H9 (cell line): ENCODE results near the gene TADA1. TPM values are rescaled to one million over a fixed set of nuclear protein-coding genes. Genes with fewer than 3 reads are reported as not detected.
A peak's percentile ranks its signal among the peaks of the same experiment; 100 is the strongest.

Experiments used
- DNase-seq: peaks from one replicate; pipeline ENCODE4 v3.0.0-alpha.2; 2017
- H2AFZ ChIP-seq: one replicate; pipeline ENCODE4 v1.6.1; 2013; ENCODE audit warnings: mild to moderate bottlenecking, low read length, control low read depth, moderate library complexity
- H2AK5ac ChIP-seq: 2 replicates; pipeline ENCODE4 v1.6.1; 2013; ENCODE audit warnings: low read length, control low read depth, mixed read lengths; ENCODE audit not compliant: insufficient read length
- H2BK120ac ChIP-seq: one replicate; pipeline ENCODE4 v1.6.1; 2013; ENCODE audit warnings: low read depth, mild to moderate bottlenecking, low read length, control low read depth, inconsistent platforms; ENCODE audit not compliant: poor library complexity, severe bottlenecking
- H2BK12ac ChIP-seq: 2 replicates; pipeline ENCODE4 v1.6.1; 2013; ENCODE audit warnings: low read length, control low read depth, mixed read lengths, low read depth; ENCODE audit not compliant: insufficient read length
- H2BK15ac ChIP-seq: 2 replicates; pipeline ENCODE4 v1.6.1; 2013; ENCODE audit warnings: low read depth, low read length, control low read depth
- H2BK20ac ChIP-seq: one replicate; pipeline ENCODE4 v1.6.1; 2013; ENCODE audit warnings: low read depth, mild to moderate bottlenecking, low read length, control low read depth, inconsistent platforms; ENCODE audit not compliant: poor library complexity, severe bottlenecking
- H2BK5ac ChIP-seq: 2 replicates; pipeline ENCODE4 v1.6.1; 2013; ENCODE audit warnings: low read length, control low read depth, mixed read lengths; ENCODE audit not compliant: insufficient read length
- H3K14ac ChIP-seq: 2 replicates; pipeline ENCODE4 v1.6.1; 2013; ENCODE audit warnings: low read length, control low read depth; ENCODE audit not compliant: insufficient read depth
- H3K18ac ChIP-seq: 2 replicates; pipeline ENCODE4 v1.6.1; 2013; ENCODE audit warnings: low read depth, mild to moderate bottlenecking, mixed read lengths, low read length, control low read depth; ENCODE audit not compliant: insufficient read length
- H3K23ac ChIP-seq: 2 replicates; pipeline ENCODE4 v1.6.1; 2013; ENCODE audit warnings: low read length, control low read depth, mixed read lengths, low read depth; ENCODE audit not compliant: insufficient read length
- H3K23me2 ChIP-seq: 2 replicates; pipeline ENCODE4 v1.6.1; 2013; ENCODE audit warnings: low read depth, mild to moderate bottlenecking, mixed read lengths, low read length, control low read depth; ENCODE audit not compliant: insufficient read length, poor library complexity, severe bottlenecking
- H3K27ac ChIP-seq: 2 replicates; pipeline ENCODE4 v1.5.1; 2013; ENCODE audit warnings: low read length, control low read depth, mixed read lengths, low read depth; ENCODE audit not compliant: insufficient read length
- H3K27me3 ChIP-seq: 2 replicates; pipeline ENCODE4 v1.6.1; 2013; ENCODE audit warnings: low read length, control low read depth, inconsistent platforms; ENCODE audit not compliant: insufficient read depth
- H3K4ac ChIP-seq: 2 replicates; pipeline ENCODE4 v1.6.1; 2013; ENCODE audit warnings: low read depth, mild to moderate bottlenecking, control low read depth, inconsistent platforms, low read length, moderate library complexity
- H3K4me1 ChIP-seq: 2 replicates; pipeline ENCODE4 v1.6.1; 2013; ENCODE audit warnings: low read length, control low read depth, inconsistent platforms; ENCODE audit not compliant: insufficient read depth
- H3K4me2 ChIP-seq: 2 replicates; pipeline ENCODE4 v1.6.1; 2013; ENCODE audit warnings: low read length, control low read depth, mixed read lengths; ENCODE audit not compliant: insufficient read length, insufficient read depth
- H3K56ac ChIP-seq: 2 replicates; pipeline ENCODE4 v1.6.1; 2013; ENCODE audit warnings: low read depth, mild to moderate bottlenecking, mixed read lengths, low read length, control low read depth; ENCODE audit not compliant: insufficient read length
- H3K79me1 ChIP-seq: 2 replicates; pipeline ENCODE4 v1.6.1; 2013; ENCODE audit warnings: low read depth, mild to moderate bottlenecking, moderate library complexity, low read length, control low read depth, inconsistent platforms; ENCODE audit not compliant: insufficient read depth, poor library complexity, severe bottlenecking
- H3K79me2 ChIP-seq: 2 replicates; pipeline ENCODE4 v1.6.1; 2013; ENCODE audit warnings: low read length, control low read depth, inconsistent platforms; ENCODE audit not compliant: insufficient read depth
- H3K9ac ChIP-seq: 2 replicates; pipeline ENCODE4 v1.6.1; 2013; ENCODE audit warnings: low read length, control low read depth, mixed read lengths; ENCODE audit not compliant: insufficient read length; ENCODE audit errors: extremely low read depth
- H3K9me3 ChIP-seq: one replicate; pipeline ENCODE4 v1.6.1; 2013; ENCODE audit warnings: low read depth, low read length, inconsistent platforms; ENCODE audit not compliant: control insufficient read depth
- H3T11ph ChIP-seq: one replicate; pipeline ENCODE4 v1.6.1; 2013; ENCODE audit warnings: mild to moderate bottlenecking, low read length, control low read depth, inconsistent platforms
- H4K20me1 ChIP-seq: one replicate; pipeline ENCODE4 v1.6.1; 2013; ENCODE audit not compliant: control insufficient read depth, insufficient read length, insufficient read depth
- H4K5ac ChIP-seq: 2 replicates; pipeline ENCODE4 v1.6.1; 2013; ENCODE audit warnings: low read depth, mild to moderate bottlenecking, mixed read lengths, low read length, control low read depth; ENCODE audit not compliant: insufficient read length
- H4K8ac ChIP-seq: replicated peaks from 2 replicates; pipeline ENCODE4 v1.6.1; 2013; ENCODE audit warnings: low read length, control low read depth, mixed read lengths, low read depth; ENCODE audit not compliant: insufficient read length
- H4K91ac ChIP-seq: 2 replicates; pipeline ENCODE4 v1.6.1; 2013; ENCODE audit warnings: low read depth, mild to moderate bottlenecking, moderate library complexity, mixed read lengths, low read length, control low read depth; ENCODE audit not compliant: insufficient read length
- H3K27ac Mint-ChIP-seq, 3 experiments: 2 replicates in 2 of 3; 3 replicates in 1 of 3; pipeline ENCODE4 v1.8.0; 2020 to 2021; ENCODE audit warnings: mixed read lengths in 3 of 3, mild to moderate bottlenecking in 1 of 3, moderate library complexity in 1 of 3
- H3K27me3 Mint-ChIP-seq: 2 replicates; pipeline ENCODE4 v1.8.0; 2021; ENCODE audit warnings: low read depth, mild to moderate bottlenecking, moderate library complexity, mixed read lengths
- H3K36me3 Mint-ChIP-seq, 3 experiments: 2 replicates in 2 of 3; 3 replicates in 1 of 3; pipeline ENCODE4 v1.8.0; 2020 to 2021; ENCODE audit warnings: low read depth in 3 of 3, mixed read lengths in 3 of 3; ENCODE audit not compliant: insufficient read depth in 1 of 3
- H3K4me1 Mint-ChIP-seq, 2 experiments: 2 replicates each; pipeline ENCODE4 v1.8.0; 2020; ENCODE audit warnings: mixed read lengths in 2 of 2
- H3K4me3 Mint-ChIP-seq, 2 experiments: 2 replicates in 1 of 2; 3 replicates in 1 of 2; pipeline ENCODE4 v1.8.0; 2020 to 2021; ENCODE audit warnings: mild to moderate bottlenecking in 2 of 2, mixed read lengths in 2 of 2, moderate library complexity in 1 of 2
- H3K9me3 Mint-ChIP-seq, 2 experiments: 2 replicates in 1 of 2; 3 replicates in 1 of 2; pipeline ENCODE4 v1.8.0; 2020; ENCODE audit warnings: mild to moderate bottlenecking in 2 of 2, mixed read lengths in 2 of 2, moderate library complexity in 1 of 2
- CTCF ChIP-seq: fragments of 200-600 bp; sonication (generic); conservative IDR thresholded peaks from 3 replicates; pipeline ENCODE4 v1.8.0; 2021; ENCODE audit warnings: antibody characterized with exemption, mild to moderate bottlenecking
- WGBS: extraction: QIAGEN DNeasy Blood & Tissue Kit; methylation state at CpG from one replicate; pipeline ENCODE4 v1.1.7; 2013; ENCODE audit warnings: missing lambda C conversion rate, low lambda C conversion rate, mixed read lengths; ENCODE audit not compliant: insufficient read length; ENCODE audit errors: extremely low coverage; 5-methylcytosine and 5-hydroxymethylcytosine counted together
- total RNA-seq: library from RNA; stranded (reverse); gene quantifications from 2 replicates; pipeline ENCODE4 v1.2.1, GENCODE V29; 2021

Gene TADA1
- total RNA-seq, 1 experiment from 2014 or later = 20.7 TPM

- Histone ChIP-seq H3K18ac (peak overlapping the region; percentile 8), H3T11ph (no peak overlapping the region), H3K79me2 (peaks cover 5% of the 10 kb centered on the region; the same call in 1 of the 2 replicates), H2BK20ac (no peak overlapping the region), H4K91ac (no peak overlapping the region), H2BK15ac (no peak overlapping the region), H3K4me2 (peak overlapping the region; percentile 64), H3K56ac (no peak overlapping the region), H3K4ac (no peak overlapping the region), H2BK5ac (no peak overlapping the region), H3K79me1 (no peaks in the 10 kb centered on the region), H3K9me3 (no peaks in the 10 kb centered on the region), H4K20me1 (no peaks in the 10 kb centered on the region), H4K5ac (no peak overlapping the region), H3K23me2 (peaks cover 4% of the 10 kb centered on the region), H2BK120ac (no peak overlapping the region), H4K8ac (no peak overlapping the region), H2AFZ (no peak overlapping the region), H3K23ac (no peak overlapping the region), H3K27me3 (no peaks in the 10 kb centered on the region), H3K14ac (no peak overlapping the region), H3K9ac (peak overlapping the region; percentile 76), H2AK5ac (no peak overlapping the region), H3K4me1 (peaks cover 5% of the 10 kb centered on the region; the same call in 1 of the 2 replicates), H3K27ac (no peak overlapping the region), H2BK12ac (no peak overlapping the region)
- no peak for TF ChIP-seq CTCF
- peaks cover 37 to 54% (median 47%) of the 10 kb centered on the region in 3 experiments for H3K36me3 Mint-ChIP-seq
- H3K27me3 Mint-ChIP-seq = peaks cover 4% of the 10 kb centered on the region
- H3K9me3 Mint-ChIP-seq = no peaks in the 10 kb centered on the region
- H3K4me1 Mint-ChIP-seq = peaks cover 17 to 22% of the 10 kb centered on the region in 2 experiments
- peak overlapping the region; percentile 62 to 80 (median 78) for H3K27ac Mint-ChIP-seq
- no peak for DNase-seq
- WGBS = no CpG with 5 or more reads among the region's 16 CpGs
- peak overlapping the region; percentile 84 to 90 for H3K4me3 Mint-ChIP-seq
Measured at GRCh38 chr1:166840309-166841274, 35.5 kb downstream of the TADA1 start.
